HG02943 (cell line): ENCODE measurements around the gene TMEM273.

Experiments
- ATAC-seq: cut with Tn5 transposase; IDR thresholded peaks from one replicate; pipeline ENCODE4 v1.9.1; 2021; ENCODE audit warnings: mild to moderate bottlenecking, low read depth, moderate library complexity; ENCODE audit not compliant: unreplicated experiment

The TMEM273 gene

DNA sequence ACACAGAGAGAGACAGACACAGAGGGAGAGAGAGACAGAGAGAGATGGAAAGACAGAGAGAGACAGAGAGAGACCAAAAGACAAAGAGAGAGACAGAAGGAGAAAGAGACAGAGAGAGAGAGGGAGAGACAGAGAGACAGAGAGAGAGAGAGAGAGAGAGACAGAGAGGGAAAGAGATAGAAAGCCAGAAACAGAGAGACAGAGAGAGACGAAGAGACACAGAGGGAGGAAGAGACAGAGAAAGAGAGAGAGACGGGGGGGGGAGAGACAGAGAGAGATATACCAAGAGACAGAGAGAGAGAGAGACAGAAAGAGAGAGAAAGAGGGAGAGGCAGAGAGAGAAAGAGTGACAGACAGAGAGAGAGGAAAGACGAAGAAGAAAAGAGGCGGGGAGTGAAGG lies 83.1 kb downstream of the TMEM273 start:
- no peak for ATAC-seq
